ENCODE measurements around the gene IL7R.

Gene IL7R

DNA sequence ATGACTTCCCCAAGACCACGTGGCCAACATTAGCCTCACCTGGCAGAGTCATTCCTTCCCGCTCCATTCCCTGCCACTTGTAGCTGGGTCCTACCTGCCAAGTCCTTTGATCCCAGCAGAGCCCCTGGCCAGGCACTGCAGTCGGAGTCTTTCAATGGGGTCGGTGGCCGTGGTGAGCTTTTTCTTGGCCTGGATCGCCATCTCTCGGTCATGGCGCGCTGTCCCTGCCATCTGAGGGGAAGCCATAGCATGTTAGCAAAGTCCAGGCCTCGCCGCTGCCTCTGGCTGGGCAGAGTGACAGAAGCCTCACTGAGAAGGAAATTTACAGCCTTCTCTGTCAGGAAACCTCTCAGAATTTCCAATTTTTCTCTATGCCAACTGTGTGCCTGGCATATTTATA is 64.2 kb downstream of the IL7R start:
- DNase-seq: no peak

DNA sequence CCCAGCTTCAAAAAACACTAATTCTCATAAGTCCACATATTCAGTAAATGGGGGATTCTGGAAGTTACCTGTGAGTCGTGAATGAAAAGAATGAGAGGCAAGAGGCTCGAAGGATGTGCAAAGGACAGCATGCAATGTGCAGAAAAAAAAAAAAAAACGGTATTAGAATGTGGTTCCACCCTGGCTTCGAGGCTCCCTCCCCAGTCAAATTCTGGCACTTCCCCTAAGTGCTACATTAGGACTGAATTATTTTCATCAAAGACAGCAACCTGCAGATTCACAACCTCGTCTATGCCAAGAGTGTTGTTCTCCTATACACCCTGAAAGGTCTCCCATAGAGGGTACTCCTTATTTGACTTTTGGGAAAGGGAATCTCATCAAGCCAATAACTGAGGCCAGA is 65.2 kb downstream of the IL7R start:
- no peak for DNase-seq

DNA sequence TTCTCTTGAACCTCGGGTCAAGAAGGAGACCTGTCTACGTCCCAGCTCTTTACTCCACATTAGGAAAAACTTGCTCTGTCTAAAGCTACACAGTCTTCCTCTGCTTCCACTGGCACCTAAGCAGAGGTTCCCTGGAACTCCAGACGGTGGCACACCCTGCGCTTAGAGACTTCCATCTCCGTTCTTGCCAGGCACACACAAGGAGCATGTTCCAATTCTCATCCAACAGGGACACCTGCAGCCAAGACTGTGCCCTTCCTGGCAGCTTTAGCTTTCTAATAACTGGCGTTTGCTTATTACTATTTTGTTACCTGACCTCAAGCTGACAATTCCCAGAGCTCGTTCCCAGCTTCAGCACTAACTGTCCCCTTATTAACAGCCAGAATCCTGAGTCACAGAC is 65.8 kb downstream of the IL7R start:
- no peak for DNase-seq

DNA sequence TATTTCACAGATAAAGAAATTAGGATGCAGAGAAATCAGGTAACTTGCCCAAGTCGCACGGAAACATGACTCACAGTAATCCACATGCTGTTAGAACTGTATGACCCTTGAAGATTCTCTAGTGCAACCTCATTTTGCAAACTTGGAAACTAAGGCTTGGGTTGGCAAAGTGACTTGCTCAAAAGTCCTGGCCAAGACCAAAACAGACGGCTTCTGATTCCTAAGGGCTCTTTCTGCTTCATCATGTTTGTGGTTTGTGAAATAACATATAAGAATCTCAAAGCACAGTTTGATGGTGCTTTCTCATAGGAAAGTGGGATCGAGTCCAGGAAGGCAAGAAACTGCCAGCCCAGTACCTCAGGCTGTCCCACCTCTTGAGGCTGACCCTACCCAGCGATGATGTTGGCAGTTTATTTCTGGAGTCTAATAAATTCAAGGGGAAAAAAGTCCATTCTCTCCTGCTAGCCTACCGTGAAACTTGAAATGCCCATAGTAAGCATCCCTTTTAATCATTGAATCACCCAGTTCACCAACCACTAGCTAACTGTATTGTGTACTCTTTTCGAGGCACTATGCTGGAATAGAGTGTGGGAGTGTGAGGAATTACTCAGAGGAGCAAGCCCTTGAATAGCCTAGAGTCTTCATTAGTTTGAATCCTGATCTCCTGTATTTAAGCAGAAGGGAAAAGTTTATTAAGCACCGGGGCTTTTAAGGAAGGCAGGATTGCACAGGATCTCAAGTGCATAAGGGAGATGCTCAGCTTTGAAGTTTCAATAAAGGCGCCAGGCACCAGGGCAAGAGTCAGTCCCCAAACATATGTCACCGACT is 67.6 kb downstream of the IL7R start:
- no peak for DNase-seq

DNA sequence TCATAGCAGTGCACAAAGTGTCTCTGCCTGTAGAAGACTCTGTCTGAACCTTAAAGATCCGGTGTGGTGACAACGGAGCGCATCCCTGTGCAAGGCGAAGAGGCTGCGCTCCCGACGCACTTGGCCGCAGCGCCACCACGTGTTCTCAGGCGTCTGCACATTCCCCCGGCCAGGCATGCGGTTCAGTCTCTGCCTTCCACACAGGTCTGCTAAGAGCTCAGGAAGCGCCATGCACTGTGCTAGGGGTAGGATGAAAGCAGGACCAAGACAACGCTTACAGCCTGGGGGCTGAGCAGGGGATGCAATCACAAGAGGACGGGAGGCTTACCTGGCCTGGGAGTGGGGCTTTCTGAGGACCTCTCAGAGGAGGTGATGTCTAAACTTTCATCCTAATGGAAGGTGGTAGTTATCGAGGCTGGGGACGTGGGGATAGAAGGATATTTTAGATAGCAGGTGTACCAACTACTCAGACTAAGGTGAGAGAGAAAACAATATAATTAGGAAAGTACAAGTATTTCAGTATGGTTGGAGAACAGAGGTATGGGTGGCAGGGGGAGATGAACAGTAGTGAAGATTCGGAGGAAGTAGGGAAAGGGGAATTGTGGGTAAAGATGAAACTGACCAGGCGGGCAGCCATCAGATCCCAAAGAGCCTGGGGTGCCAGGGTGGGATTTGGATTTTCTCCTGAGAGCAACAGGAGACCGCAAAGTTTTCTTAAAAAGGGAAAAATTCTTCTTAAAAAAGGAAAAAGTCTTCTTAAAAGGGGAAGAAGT is 68.4 kb downstream of the IL7R start:
- peak; percentile 86 for DNase-seq

DNA sequence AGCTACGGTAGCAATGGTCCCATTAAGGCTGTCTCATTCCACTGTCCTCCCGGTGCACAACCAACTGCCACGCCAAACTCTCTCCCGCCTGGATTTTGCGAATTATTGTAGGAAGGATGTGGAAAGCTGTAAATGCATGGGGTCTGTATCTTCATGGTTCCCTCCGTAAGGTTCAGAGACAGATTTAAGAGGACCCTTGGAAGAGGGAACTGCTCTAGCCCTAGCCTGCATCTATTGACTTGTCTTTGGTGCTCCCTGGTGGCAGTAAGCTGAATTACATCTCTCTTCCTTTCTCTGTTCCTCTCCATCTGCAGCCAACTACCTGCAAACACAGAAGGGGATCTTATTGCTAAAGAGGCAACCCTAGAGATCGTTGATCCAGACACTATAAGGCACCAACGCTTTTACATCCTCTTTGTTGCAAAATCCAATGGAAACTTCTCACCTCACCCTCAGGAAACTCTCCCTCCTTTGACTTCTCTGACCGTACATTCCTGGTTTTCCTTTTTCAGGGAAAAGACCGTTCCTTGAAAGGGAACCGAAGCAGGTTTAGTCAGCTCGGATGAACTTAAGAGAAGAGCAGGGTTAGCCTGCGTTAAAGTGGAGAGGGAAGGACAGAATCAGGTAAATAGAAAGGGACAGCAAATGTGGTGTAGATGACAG is 69.8 kb downstream of the IL7R start:
- DNase-seq: peak; percentile 50

All from activated T-cell treated with anti-CD3 and anti-CD28 coated beads, Interleukin-2, amount 50 U/mL, for 1 hour (primary cell).